ENCODE data around the gene LELP1.

GRCh38 chr1:153231785-153232184 is 28.6 kb downstream of the LELP1 start:
- TF ChIP-seq REST (IDR thresholded peaks at IDR 0.05; ENCODE audit: low read depth) (no peak), NFIC (IDR thresholded peaks at IDR 0.05) (no peak), MAX (IDR thresholded peaks at IDR 0.05) (no peak), RAD21 (IDR thresholded peaks at IDR 0.05; ENCODE audit: low read depth) (no peak), TEAD4 (IDR thresholded peaks at IDR 0.05) (no peak), ZBTB7A (IDR thresholded peaks at IDR 0.05; ENCODE audit: low read depth) (no peak), EP300 (IDR thresholded peaks at IDR 0.05; ENCODE audit: borderline replicate concordance) (no peak), TCF12 (IDR thresholded peaks at IDR 0.05; ENCODE audit: low read depth) (no peak), FOXM1 (IDR thresholded peaks at IDR 0.05; ENCODE audit: borderline replicate concordance, low read depth) (no peak), EGR1 (IDR thresholded peaks at IDR 0.05) (no peak), CREB1 (IDR thresholded peaks at IDR 0.05; ENCODE audit: low read depth) (no peak), YY1 (IDR thresholded peaks at IDR 0.05; ENCODE audit: low read depth) (no peak), CEBPB (IDR thresholded peaks at IDR 0.05) (no peak)
